ENCODE data around the gene GTPBP4. TPM values are rescaled to one million over a fixed set of nuclear protein-coding genes. Genes with fewer than 3 reads are reported as not detected.

The GTPBP4 gene
- total and polyA plus RNA-seq, 9 of the 15 experiments (the other 6 are each of a cell fraction or from before 2014, with no cell fraction given), result 79.0 to 155 (median 128) TPM

- TF ChIP-seq MGA (IDR thresholded peaks at IDR 0.05), result no peak
- no peak for TF ChIP-seq RHOXF2B (CRISPR knock-in tag; conservative IDR thresholded peaks at IDR 0.05)
- TF ChIP-seq NCOA4 (IDR thresholded peaks at IDR 0.05; ENCODE audit: partially characterized antibody), result no peak
- no peak for TF ChIP-seq ZNF764 (CRISPR knock-in tag; IDR thresholded peaks at IDR 0.05; ENCODE audit: low read depth)
- TF ChIP-seq LEF1 (IDR thresholded peaks at IDR 0.05), result no peak
- no peak for TF ChIP-seq RBM34 (IDR thresholded peaks at IDR 0.05; ENCODE audit: borderline replicate concordance, insufficient read depth, low read length)
- no peak for TF ChIP-seq CEBPG (CRISPR knock-in tag; IDR thresholded peaks at IDR 0.05)
- TF ChIP-seq CEBPG (tag; conservative IDR thresholded peaks at IDR 0.05 in 1 of 2, IDR thresholded peaks at IDR 0.05 in 1 of 2), result 0 out of 4 replicates have a peak, but pooled peaks of 1 of the 2 experiments have one; percentile 26
- TF ChIP-seq MCM3 (IDR thresholded peaks at IDR 0.05), result no peak
- TF ChIP-seq TAF7 (tag; IDR thresholded peaks at IDR 0.05), result no peak
- peak in 1 of 2 experiments; percentile 90 for TF ChIP-seq NCOA2 (IDR thresholded peaks at IDR 0.05; ENCODE audit: partially characterized antibody in 2 of 2)
- TF ChIP-seq TAF9B (IDR thresholded peaks at IDR 0.05; ENCODE audit: partially characterized antibody), result no peak
- TF ChIP-seq SETDB1 (IDR thresholded peaks at IDR 0.05; ENCODE audit: low read length), result no peak
- TF ChIP-seq HMG20A (CRISPR knock-in tag; conservative IDR thresholded peaks at IDR 0.05), result no peak
- peak; percentile 76 for TF ChIP-seq CEBPB (tag; IDR thresholded peaks at IDR 0.05)
- no peak for TF ChIP-seq SMARCA5 (IDR thresholded peaks at IDR 0.05)
- no peak for TF ChIP-seq ATF6 (CRISPR knock-in tag; IDR thresholded peaks at IDR 0.05)
Measured at GRCh38 chr10:969473-970150, 18.6 kb upstream of the GTPBP4 start (continued).

Measured in K562 (cell line).